HG03575 (cell line): Measurements from ENCODE around the gene IGSF9.

Experiments
- ATAC-seq: cut with Tn5 transposase; IDR thresholded peaks from one replicate; pipeline ENCODE4 v1.9.1; 2021; ENCODE audit not compliant: unreplicated experiment, insufficient number of reproducible peaks, low FRiP score; ENCODE audit errors: extremely low read depth

Gene IGSF9

DNA sequence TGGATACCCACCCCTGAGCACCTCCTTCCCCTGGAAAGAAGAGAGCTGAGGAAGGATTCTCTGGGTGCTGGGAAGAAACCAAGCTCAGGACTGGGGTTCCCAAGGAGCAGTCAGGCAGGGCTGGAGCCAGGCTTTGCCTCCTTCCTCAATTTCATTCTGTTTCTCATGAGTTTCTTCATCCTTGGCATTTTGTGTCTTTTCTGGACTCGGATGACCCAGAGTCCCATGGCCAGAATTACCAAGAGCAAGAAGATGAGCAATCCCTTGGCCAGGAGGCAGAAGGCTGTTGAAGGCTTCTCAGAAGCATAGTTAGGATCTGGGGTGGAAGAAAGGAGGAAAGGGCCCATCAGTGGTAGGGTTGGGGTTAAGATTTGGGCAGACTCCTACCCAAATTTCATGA is 6.1 kb upstream of the IGSF9 start:
- no peak for ATAC-seq

DNA sequence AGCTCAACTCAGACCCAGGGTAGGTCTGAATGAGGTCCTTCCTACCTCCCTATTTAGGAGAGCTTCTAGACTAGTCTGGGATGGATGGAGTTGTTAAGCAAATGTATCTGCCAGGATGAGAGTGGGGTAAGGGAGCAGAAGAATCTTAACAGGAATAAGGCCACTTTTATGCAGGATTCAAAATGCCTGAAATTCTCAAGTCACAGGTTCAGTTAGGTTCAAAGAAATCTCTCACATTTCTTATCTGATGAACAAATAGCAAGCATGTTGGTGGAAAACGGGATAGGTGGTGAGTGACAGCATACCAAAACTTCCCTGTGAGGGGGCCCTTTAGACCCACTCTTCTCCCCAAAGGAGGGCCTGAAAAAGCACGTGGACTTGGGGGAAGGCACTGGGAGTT is 5.6 kb upstream of the IGSF9 start:
- ATAC-seq = no peak

DNA sequence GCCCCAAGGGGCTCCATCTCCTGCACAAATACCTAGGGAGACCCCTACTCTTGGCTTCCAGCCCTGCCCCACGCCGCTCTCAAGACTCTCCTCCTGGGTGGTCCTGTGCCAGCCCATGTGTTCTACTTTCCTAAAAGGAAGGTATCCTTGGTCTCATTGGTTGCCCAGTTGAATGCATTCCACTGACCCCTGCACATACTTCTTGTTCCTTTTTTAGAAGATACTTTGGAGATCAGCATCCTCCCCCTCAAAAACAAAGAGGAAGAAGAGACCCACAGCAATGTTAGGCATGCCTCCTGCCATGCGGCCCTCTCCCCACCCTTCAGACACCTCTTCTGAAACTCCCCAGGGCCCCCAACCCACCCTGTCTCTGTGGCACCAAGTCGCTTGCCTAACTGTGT is 4.6 kb upstream of the IGSF9 start:
- no peak for ATAC-seq

DNA sequence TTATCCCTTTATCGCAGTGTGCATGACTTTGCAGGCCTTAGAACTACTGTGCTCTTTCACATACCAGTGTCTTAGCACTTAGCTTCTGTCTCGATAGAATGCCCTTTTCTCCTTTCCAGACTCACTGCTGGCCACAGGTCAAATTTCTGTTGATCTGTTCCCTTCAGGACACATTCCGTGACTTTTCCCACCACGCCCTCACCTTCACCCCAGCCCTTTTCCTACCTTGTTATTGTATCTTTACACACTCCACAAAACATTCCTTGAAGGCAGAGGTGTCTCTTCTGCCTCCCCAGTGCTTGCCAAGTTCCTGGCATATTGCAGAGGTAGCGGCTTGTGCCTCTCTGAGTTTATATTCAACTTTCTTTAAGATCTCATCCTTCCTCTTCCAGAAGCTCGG is 3.7 kb upstream of the IGSF9 start:
- no peak for ATAC-seq

DNA sequence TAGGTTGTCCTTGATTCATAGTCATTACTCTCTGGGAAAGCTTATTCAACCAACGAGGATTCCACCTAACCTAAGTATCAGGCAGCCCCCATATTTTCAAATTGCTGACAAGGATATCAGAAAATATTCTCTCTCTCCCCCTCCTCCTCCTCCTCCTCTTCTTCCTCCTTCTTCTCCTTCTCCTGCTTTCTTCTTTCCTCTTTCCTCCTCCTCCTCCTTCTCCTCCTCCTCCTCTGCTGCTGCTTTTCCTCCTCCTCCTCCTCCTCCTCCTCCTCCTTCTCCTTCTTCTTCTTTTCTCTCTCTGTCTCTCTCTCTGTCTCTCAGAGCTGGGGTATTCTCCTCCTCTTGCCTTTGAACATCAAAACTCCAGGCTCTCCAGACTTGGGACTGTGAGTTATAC is 2.5 kb upstream of the IGSF9 start:
- no peak for ATAC-seq

DNA sequence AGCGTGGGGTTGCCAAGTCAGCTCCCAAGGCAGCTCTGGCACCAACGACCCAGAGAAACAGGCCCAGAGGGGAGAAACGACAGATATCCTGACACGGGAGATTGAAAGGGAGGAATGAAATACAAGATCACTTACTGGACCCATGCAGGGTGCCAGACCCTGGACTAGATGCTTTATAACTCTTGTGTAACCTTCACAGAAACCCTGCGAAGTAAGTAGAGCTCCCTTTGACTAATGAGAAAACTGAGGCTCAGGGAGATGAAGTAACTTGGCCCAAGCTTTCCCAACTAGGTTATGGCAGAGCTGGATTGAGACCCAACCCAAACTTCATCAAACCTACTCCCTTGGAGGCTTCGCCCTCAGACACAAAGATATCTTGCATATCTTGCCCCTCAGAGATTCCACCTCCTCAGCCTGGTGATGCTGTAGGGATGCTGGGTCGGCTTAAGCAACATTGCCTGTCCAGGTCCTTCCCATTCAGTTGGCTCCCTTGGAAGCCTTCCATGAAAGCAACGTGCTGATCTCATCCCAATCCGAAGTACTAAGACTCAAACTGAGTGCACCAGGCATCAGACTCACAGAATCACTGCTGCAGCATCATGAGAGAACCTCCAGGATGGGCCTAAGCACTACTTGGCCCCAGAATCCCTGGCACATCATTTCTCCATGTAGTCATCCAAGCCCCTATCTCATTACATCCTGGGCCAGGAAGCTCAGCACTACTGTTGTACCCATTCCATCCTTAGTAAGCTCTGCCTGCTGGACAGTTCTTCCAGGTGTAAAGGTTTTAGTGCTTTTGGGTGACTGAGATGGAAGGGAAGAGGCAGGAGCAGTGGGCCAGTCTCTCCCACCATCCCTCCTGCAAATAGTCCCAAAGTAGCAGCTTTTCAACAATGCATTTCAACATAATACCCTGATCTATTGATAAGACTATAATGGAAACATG is 1.1 kb upstream of the IGSF9 start:
- no peak for ATAC-seq

DNA sequence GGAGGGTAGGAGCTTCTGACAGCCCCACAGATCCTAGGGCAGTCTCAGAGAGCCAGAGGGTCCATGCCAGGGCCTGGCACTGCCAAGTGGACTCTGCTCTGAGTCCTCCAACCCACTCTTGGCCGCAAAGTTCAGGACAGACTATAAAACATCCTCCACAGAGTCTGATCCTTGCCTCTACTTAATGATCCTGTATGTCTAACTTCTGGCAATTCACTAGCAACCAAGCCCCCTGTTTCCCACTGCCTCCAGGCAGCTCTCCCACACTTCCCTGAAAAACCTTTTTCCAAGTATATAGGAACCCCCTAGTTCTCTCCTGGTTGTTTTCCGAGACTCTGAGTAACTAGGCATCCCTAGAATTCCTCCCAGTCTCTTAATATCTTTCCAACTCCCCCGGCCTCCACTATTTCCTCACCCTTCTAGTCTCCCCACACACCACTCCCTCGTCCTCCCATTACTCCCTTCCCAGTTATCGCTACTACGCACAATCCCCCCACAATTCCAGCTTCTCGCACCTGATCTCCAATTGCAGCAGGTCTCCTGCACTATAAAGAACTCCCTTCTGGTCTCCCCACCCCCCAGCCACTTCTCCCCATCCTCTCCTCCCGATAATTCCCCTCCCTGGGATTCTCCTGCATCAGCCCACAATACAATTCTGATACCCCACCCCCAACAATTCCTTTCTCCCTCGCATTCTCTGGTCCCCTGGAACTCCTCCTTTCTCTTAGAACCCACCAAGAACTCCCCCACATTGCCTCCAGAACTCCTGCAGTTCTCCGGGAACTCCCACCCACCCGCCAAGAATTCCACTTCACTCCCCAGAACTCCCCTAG is 574 bp downstream of the IGSF9 start:
- no peak for ATAC-seq

DNA sequence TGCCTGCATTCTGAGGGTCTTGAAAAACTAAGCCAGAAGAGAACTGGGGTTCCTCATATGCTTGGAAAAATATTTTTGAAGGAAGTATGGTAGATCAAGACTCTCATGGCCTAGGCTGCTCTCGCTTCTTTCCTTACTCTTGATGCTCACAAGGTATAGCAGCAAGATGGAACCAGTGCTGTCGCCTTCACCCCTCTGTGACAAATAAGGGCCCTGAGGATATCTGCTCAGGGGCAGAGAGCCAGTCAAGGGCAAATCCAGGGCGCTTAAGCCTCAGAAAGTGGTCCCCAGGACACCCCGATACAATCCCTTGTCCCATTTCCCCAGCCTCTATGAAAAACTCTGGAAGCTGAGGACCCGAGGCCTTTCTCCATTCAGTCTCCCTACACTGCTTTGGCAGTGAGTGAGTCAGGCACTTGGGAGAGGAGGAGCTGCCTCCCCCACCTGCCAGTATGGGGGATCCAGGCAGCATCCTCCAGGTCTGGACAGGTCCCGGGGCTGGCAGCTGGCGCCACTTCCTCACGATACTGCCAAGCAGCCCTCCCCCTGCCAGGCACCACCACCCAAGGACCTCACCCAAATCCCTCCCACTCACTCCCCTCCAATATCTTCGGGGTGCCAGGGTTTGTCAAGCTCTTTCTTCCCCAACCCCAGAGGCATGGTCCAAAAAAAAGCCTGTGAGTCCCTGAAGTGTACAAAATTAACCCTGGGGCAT is 1.3 kb downstream of the IGSF9 start:
- no peak for ATAC-seq

DNA sequence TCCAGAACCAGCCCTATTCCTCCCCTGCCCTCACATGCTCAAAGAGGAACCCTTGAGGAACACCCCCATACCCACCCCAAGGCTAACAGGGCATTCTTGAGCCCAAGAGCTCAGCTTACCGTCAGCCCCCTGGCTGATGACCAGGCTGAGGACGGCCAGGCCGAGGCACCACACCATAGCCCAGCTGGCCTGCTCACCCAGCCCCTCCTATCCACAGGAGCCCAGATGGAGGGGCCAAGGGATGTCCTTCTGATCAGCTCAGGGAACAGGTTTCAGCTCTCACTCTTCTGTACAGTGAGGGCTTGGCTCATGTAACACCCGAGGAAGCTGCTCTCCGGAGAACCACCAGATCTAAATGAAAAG is 2.2 kb downstream of the IGSF9 start:
- no peak for ATAC-seq

DNA sequence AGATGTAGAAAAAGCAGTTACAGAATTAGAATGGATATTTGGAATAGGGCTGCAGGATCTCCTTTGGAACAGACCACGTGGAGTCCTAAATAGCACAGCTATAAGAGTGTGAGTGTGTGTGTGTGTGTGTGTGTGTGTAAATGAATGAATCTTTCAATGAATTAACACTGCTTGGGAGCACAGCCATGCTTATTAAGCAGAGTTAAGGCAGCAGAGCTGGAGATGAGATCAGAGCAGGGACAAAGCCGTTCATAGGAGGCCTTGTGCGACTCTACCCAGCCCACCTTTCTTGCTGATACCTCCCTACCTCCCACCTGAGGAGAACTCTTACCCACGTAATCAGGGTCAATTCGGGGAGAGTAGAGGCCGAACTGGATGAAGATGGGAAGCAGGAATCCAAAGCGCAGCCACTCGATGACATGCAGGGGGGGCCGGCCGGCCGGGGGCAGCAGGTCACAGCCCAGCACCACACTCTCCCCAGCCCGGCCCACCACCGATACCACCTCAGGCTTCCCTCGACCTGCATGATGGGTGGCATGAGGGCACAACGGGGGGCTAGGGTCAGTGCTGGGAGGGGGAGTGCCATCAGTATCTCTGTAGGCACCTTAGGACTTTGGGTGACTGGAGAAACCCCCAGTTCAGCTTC is 2.7 kb downstream of the IGSF9 start:
- ATAC-seq = no peak

DNA sequence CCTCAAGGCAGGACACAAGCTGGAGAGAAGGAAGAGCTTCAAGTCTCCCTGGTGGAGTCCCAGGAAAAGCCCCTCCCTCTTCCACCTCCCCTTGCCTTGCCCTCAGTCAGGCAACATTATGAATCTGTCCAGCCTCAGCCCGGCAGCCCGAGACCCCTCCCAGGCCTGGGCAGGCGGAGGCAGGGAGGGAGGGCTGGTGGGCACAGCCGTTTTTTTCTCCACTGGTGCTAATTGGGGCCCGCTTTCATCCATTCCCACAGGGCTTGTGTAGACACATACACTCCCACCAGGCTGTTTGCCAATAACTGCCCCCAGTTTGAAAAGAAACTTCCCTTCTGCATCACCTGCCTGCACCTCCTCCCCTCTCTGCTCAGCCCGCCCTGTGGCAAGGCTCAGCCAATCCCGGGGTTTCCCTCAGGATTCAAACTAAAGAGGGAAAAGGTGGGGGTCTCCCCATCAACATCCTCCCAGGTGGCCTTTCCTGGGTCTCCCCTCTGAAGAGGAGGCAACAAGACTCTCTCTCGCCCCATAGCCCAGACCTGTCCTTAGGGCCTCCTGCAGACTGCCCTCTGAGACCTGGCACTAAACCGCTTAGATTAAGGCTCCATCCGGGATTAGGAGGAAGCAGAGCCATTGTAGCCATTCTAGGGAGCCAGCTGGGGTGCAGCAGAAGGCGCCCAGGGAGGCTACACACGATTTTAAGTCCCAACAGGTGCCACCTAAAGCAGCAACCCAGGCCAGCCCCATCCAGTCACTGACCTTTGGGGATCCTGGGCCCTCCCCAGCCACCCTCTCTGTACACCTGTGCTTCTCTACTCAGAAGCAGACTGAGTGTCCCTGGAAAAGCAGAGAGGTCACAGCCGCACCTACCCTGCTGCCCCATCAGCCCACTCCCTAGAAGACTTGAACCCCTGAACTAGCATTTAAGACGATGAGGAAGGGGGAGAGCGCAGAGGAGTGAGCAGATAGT is 3.5 kb downstream of the IGSF9 start:
- no peak for ATAC-seq

DNA sequence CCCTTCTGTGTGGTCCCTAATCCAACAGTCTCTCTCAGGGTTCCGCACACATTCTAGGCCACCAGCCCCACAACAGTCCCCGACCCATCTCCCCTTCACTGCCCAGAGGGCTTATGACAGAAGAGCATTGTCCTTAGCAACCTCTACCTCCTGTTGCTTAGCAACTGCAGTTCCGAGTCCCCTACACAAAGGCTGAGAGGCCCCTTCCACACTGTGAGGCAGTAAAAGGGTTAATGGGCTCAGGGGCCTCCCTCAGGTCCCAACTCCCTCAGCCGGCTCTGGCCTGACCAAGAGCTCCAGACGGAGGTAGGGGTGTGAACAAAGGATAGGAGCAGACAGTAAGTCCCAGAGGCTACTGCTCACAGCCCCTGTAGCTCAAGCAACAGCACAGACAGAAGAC is 4.3 kb downstream of the IGSF9 start:
- no peak for ATAC-seq

DNA sequence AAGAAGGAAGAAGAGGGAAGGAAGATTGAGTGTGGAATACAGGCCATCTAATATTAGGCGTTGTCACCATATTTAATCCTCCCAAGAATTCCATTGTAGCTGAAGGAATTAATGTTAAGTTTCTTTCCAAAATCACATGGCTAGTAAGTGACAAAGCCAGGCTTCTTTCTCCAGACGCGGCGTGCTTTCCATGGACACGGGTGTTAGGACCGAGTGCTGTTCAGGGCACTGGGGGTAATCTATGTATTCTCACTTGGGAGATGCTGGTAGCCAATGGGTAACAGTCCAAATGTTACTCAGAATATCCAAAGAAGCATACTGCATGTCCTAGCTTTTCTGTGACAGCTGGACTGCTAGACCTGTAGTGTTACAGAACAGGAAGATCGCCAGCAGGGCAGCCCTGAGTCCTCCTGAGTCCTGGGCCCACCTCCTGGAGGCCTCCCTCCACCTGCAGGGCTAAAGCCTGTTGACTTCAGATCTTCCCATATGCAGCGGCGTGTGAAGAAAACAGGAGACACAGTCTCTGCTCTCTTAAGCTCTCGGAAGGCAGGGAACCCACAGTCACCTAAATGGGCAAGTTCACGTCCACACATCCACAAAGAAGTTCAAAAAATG is 5.3 kb downstream of the IGSF9 start:
- ATAC-seq = no peak

DNA sequence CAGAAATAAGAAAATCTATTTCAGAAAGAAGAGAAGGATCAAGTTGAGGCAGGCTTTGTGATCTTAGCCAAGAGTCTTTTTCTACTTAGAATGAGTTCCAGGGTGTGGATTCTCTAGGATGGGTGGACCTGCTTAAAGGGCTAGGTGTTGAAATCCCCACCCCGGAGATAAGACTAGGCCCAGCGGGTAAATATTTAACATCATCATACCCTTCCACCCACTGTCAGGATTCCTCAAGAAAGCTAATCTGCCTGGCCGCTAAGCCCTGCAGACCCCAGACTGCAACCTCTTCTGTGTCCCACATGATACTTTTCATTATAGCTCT is 5.8 kb downstream of the IGSF9 start:
- no peak for ATAC-seq

DNA sequence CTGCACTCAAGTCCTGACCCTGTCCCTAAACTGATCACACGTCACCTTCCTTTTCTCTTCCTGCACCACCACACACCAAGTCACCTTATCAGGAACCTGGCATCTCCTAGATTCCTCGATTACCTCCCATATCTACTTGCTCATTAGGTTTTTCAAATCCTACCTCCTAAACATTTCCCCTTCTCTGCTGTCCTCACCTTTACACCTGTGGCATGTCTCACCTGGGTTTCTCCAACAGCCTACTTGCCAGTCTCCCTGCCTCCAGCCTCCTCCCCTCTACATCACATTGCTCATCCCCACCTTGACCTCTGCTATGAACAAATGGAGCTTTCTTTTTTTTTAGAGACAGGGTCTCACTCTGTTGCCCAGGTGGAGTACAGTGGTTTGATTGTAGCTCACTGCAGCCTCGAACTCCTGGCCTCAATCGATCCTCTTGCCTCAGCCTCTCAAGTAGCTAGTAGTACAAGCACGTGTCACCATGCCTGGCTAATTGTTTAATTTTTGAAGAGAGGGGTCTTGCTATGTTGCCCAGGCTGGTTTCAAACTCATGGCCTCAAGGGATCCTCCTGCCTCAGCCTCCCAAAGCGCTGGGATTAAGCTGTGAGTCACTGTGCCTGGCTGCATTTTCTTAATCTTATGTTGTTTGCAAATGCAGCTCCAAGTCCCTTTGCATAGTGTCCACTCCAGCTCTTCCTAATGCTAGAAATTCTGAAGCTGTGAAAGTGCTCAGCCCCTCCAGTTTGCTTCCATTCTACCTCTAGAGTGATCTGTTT is 6.3 kb downstream of the IGSF9 start:
- no peak for ATAC-seq

DNA sequence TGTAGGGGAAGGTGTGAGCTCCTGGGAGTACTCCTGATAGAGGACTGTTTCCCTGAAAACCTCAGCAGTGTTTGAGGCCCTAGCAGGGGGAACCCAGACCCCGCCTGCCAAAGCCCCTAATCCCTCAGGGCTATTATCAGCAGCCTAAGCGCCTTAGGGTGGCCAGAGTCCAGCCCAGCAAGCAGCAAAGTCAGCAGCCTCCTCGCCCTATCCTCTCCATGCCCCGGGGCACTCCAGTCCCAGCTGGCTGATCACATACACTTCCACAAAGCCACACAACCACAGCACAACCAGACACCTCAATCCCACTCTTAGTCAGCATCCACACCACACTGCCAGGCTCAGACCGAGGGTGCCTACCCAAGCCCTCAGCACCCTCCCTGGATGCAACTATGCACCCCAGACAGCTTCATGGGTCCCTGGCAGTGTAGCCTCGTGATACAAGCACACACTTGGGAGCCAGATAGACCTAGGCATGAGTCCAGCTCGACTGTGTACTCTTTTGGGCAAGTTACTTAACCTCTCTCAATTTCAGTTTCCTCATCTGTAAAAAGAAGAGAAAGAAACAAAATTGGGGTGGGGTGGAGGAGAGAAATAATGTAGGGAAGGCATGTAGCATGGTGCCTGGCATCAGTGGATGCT is 7.1 kb downstream of the IGSF9 start:
- ATAC-seq = no peak
